Nephron progenitor cell (in vitro differentiated cells): Measurements from ENCODE around the gene RNF212.

ENCODE experiments used
- DNase-seq: peaks from one replicate; pipeline ENCODE4 v3.0.0; 2021
- H3K27ac Mint-ChIP-seq: 2 replicates; pipeline ENCODE4 v1.8.0; 2021; ENCODE audit warnings: mild to moderate bottlenecking, moderate library complexity, mixed read lengths
- H3K27me3 Mint-ChIP-seq: 2 replicates; pipeline ENCODE4 v1.8.0; 2021; ENCODE audit warnings: mild to moderate bottlenecking, low read depth, mixed read lengths; ENCODE audit not compliant: poor library complexity
- H3K36me3 Mint-ChIP-seq: 2 replicates; pipeline ENCODE4 v1.8.0; 2021; ENCODE audit warnings: low read depth, mixed read lengths
- H3K4me1 Mint-ChIP-seq: 2 replicates; pipeline ENCODE4 v1.8.0; 2021; ENCODE audit warnings: mixed read lengths
- H3K4me3 Mint-ChIP-seq: 2 replicates; pipeline ENCODE4 v1.8.0; 2021; ENCODE audit warnings: mild to moderate bottlenecking, moderate library complexity, mixed read lengths
- H3K9me3 Mint-ChIP-seq: 2 replicates; pipeline ENCODE4 v1.8.0; 2021; ENCODE audit warnings: mild to moderate bottlenecking, moderate library complexity, mixed read lengths
- TF ChIP-seq, protein P1 (sequence below): fragments of 200-600 bp; sonication (generic); IDR thresholded peaks from 2 replicates; pipeline ENCODE4 v1.5.0; 2021; ENCODE audit warnings: antibody characterized with exemption

Gene RNF212

GRCh38 chr4:1085404-1085799 lies 28.0 kb downstream of the RNF212 start:
- no peak for DNase-seq
- no peak overlapping the region for H3K4me3 Mint-ChIP-seq
- peaks cover 6% of the 10 kb centered on the region for H3K36me3 Mint-ChIP-seq
- H3K27ac Mint-ChIP-seq: no peak overlapping the region
- peaks cover 30% of the 10 kb centered on the region for H3K9me3 Mint-ChIP-seq
- TF ChIP-seq, protein P1, sequence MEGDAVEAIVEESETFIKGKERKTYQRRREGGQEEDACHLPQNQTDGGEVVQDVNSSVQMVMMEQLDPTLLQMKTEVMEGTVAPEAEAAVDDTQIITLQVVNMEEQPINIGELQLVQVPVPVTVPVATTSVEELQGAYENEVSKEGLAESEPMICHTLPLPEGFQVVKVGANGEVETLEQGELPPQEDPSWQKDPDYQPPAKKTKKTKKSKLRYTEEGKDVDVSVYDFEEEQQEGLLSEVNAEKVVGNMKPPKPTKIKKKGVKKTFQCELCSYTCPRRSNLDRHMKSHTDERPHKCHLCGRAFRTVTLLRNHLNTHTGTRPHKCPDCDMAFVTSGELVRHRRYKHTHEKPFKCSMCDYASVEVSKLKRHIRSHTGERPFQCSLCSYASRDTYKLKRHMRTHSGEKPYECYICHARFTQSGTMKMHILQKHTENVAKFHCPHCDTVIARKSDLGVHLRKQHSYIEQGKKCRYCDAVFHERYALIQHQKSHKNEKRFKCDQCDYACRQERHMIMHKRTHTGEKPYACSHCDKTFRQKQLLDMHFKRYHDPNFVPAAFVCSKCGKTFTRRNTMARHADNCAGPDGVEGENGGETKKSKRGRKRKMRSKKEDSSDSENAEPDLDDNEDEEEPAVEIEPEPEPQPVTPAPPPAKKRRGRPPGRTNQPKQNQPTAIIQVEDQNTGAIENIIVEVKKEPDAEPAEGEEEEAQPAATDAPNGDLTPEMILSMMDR: no peak
- no peaks in the 10 kb centered on the region for H3K4me1 Mint-ChIP-seq
- H3K27me3 Mint-ChIP-seq: peaks cover 48% of the 10 kb centered on the region

DNA sequence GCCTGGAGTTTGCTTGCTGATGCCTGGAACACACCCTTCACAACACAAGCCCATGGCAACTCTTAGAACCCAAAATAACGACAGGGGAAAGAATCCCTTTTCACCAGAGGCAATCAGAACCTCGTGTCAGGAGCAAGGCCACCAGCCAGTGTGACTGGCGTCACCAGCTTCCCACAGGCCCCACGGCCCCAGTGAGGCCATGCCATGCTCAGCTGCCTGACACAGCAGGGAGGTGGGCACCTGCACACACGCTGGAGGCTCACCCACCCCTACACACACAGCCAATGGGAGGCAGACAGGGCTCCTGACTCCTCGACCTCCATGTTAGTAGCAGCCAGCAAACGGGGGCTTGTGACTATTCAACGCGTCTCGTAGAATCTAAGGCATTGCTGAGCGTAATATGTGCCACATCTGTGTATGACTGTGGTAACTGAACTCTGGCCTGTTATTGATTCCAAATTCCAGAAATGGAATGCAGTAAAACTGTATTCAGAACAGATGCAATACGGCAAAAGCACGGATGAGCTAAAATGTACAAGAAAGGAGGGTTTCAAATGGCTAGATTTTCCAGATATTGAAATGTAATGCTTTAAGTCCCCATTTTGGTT lies 28.5 kb downstream of the RNF212 start:
- Mint-ChIP-seq H3K27ac (no peak overlapping the region), H3K27me3 (peaks cover 53% of the 10 kb centered on the region), H3K36me3 (peaks cover 6% of the 10 kb centered on the region), H3K4me3 (no peak overlapping the region), H3K4me1 (no peaks in the 10 kb centered on the region), H3K9me3 (peaks cover 30% of the 10 kb centered on the region)
- DNase-seq: no peak
- TF ChIP-seq, protein P1: no peak

- no peak for DNase-seq
- H3K36me3 Mint-ChIP-seq: peaks cover 6% of the 10 kb centered on the region
- no peak overlapping the region for H3K4me3 Mint-ChIP-seq
- peaks cover 26% of the 10 kb centered on the region for H3K9me3 Mint-ChIP-seq
- H3K4me1 Mint-ChIP-seq: no peaks in the 10 kb centered on the region
- peaks cover 55% of the 10 kb centered on the region for H3K27me3 Mint-ChIP-seq
- TF ChIP-seq, protein P1: no peak
- no peak overlapping the region for H3K27ac Mint-ChIP-seq
These were observed 29.0 kb downstream of the RNF212 start for GRCh38 chr4:1084394-1084793.

DNA sequence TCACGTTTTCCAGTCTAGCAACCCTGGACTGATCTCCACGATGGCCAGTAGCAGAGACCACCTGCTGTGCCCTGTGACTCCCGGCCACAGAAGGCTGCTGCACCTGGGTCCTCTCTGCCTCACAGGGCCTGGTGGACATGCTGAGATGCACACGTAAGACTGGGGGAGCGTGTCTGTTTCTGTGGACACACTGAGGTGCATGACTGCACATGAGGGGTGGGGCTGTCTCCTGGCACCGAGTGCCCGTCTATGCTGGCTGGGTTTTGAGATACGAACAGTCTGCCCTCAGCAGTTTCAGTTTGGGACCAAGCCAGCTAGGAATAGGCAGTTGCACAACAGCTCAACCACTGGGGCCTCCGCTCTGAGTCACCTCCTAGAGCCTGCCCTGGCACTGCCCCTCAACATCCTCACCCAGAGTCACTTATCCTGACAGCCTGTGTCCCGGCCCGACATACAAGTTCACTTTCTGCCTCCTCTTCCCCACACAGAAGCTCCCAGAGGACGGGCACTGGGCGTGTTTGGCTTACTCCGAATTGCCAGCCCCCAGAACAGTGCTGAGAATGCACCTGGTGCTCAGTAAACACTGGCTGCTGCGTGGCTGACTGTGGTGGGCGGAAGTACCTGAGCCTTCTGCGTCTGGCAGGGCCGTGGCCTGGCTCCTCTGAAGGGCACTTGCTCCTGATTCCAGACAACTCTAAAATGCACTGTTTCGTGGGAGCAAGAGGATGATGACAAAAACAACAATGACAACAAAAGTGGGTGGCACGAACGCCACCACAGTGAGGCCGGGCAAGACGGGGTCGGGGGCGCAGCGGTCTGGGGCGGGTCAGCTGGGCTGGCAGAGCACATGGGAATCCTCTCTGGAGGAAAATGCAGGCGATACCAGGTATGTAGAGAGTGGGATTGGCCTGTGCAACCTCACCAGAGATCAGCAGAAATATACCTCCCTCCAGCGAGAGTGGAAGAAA lies 30.9 kb downstream of the RNF212 start:
- H3K27ac Mint-ChIP-seq: no peak overlapping the region
- peaks cover 13% of the 10 kb centered on the region for H3K9me3 Mint-ChIP-seq
- H3K4me3 Mint-ChIP-seq: no peak overlapping the region
- H3K27me3 Mint-ChIP-seq: peaks cover 65% of the 10 kb centered on the region
- no peaks in the 10 kb centered on the region for H3K4me1 Mint-ChIP-seq
- TF ChIP-seq, protein P1: no peak
- H3K36me3 Mint-ChIP-seq: no peaks in the 10 kb centered on the region
- DNase-seq: no peak

GRCh38 chr4:1081689-1082040 lies 31.7 kb downstream of the RNF212 start:
- Mint-ChIP-seq H3K27me3 (peaks cover 65% of the 10 kb centered on the region), H3K27ac (no peak overlapping the region), H3K36me3 (no peaks in the 10 kb centered on the region), H3K9me3 (peaks cover 13% of the 10 kb centered on the region), H3K4me3 (no peak overlapping the region), H3K4me1 (no peaks in the 10 kb centered on the region)
- TF ChIP-seq, protein P1: no peak
- no peak for DNase-seq
